A204.1 (cell line): ENCODE data around the gene ADGRB3.
"Not testable (repeated sequence)": the region's sequence is repeated elsewhere in the genome, so short reads cannot be mapped to it uniquely, and the experiment has no call there.

Experiments
- FAIRE-seq: peaks from 2 replicates; lab custom pipeline; 2012; peaks lifted over from hg19 to GRCh38; lab: Jason Lieb, UNC

ADGRB3 gene

DNA sequence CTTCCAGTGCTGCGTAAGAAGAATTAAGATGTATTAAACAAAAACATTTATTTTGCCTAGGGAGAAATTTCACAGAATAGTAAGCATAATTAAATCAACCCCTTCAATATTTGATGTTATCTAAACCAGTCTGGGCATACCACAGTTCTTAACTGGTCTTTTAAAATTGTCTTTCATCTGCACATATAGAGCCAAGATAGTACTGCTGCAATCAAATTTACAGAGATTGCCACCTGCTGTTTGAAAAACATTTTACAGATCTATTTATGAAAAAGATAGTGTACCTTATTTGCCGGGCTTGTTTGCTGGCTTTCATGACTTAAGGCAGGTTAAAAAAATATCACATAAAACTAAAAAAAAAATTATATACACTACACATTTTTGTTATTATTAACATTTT is 323.2 kb downstream of the ADGRB3 start:
- no peak for FAIRE-seq

DNA sequence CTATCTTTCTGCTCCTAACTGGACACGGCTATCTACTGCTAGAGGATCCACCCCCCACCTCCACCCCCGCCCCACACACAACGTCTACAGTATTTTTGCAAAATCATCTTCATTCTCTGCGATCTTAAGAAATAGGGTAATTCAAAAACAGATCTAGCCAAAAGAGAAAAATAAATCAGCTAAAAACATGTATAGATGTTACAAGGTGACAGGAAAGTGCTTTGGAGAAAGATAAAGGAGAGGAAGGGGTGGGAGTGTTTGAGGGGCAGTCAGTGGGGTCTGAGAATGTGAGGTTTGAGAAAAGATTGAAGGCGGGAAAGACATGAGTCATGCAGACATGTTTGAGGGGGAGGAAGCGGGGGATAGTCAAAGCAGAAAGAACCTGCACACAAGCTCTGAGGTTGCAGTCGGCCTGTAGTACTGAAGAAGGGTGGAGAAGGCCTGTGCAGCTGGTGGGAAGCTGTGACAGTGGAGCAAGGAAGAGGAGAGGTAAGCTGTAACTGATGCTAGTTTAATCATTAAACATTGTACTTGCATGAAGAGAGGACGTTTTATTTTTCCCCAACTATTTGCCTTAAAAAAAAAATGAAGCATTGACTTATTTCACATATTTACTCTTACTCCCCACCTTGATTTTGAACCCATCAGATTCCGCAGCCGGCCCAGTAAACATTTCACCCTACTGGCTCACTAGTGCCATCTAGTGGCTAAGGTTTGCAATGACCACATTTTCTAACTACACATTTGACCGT is 332.6 kb downstream of the ADGRB3 start:
- FAIRE-seq: peak; percentile 91

DNA sequence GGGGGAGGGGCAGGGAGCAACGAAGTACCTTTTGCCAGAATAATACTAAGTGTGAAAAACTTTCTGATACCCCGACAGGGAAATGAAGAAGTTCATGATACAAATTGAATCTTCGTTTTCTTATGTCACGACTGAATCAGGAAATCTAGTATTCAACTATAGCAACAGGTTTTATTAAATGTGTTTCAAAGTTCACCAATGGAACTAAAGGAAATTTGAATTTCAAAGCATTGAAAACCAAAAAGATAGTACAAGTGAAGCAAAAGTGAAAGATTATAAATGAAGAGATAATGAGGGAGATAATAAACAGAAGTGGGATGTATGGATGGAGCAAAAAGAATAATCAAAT is 333.2 kb downstream of the ADGRB3 start:
- FAIRE-seq: no peak

DNA sequence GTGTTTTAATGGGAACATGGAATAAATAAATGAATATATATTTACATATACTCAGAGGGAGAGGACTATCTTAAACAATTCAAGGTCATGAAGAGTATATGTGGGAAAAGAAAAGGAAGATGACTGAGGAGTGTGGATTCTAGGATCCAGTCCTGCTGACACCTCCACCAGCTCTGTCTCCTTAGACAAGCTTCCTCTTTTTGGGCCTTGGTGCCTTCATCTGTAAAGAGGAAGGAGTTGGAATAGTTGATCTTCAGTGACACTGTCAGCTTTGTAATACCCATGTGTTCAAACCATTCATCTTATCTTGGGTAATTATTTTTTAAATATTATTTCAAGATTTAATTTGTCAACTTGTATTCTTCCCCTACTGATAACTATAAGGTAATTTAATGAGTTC is 338.0 kb downstream of the ADGRB3 start:
- FAIRE-seq: peak; percentile 52

DNA sequence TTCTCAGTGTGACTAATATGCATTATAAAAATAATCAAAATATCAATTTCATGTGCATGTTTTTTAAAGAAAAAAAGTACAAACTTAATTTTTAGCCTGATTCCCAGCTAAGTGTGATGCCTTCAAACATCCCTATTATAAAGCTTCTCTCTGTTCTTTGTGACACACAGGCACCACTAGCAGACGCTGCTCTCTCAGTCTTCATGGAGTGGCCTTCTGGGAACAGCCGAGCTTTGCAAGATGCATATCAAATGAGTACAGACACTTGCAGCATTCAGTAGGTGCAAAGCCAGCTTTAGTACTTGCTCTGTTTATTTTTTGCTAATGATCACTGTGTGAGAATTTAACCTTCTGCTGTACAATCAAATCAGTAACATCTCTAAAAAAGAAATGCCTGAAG is 340.0 kb downstream of the ADGRB3 start:
- no peak for FAIRE-seq

DNA sequence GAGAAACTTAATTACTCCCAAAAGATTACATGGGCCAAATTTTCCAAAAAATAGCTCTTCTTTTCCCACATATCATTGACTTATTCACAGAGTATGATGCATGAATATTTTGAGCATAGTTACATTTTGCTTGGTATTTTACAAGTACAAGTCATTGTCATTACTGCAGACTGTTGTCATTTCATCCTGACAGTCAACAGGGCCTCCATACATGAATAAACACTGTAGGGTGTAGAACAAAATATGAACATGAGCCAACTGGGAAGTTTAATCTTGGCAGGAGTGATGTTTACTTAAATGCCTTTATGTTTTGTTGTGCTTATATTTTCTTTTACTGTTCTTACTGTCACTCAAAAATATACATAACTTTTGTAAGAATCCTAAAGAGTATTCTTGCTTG is 340.7 kb downstream of the ADGRB3 start:
- no peak for FAIRE-seq

DNA sequence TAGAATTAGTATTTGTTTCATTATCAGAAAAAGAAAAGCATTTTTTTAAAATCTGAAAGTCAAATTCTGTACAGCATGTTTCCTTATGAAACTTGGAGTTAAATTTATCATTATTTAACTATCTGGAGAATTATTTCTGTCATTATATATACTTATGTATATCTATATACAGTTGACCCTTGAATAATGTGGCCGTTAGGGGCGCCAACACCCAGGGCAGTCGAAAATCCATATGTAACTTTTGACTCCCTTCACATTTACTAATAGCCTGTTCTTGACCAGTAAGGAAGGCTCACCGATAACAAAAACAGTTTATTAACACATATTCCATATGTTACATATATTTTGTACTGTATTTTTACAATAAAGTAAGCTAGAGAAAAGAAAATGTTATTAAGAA is 341.2 kb downstream of the ADGRB3 start:
- FAIRE-seq: no peak

DNA sequence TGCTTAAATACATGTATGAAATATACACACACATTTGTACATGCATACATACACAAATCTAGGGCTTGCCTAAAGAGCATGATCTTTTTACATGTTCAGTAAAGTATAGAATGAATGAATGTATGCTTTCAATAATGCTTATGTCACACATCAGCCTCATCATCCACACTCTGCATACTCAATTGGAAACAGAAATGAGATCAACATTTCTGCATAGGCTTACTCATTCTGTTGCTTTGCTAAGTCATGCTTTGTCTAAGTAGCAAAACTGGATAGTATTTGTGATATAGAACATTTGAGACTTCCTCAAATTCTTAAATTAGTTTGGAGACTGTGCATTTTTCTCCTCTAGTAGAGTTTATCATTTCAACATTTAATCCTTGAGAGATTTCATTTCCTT is 343.3 kb downstream of the ADGRB3 start:
- FAIRE-seq: no peak

DNA sequence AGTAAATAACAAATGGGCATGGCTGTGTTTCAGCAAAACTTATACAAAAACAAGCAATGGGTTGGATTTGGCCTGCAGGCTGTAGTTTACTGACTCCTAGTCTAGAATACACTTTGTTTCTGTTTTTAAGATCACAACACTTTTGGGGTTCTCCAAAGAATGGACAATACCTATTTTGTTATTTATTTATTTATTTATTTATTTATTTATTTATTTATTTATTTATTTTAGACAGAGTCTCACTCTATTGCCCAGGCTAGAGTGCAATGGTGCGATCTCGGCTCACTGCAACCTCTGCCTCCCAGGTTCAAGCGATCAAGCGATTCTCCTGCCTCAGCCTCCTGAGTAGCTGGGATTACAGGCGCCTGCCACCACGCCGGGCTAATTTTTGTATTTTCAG is 346.6 kb downstream of the ADGRB3 start:
- not testable (repeated sequence) for FAIRE-seq

DNA sequence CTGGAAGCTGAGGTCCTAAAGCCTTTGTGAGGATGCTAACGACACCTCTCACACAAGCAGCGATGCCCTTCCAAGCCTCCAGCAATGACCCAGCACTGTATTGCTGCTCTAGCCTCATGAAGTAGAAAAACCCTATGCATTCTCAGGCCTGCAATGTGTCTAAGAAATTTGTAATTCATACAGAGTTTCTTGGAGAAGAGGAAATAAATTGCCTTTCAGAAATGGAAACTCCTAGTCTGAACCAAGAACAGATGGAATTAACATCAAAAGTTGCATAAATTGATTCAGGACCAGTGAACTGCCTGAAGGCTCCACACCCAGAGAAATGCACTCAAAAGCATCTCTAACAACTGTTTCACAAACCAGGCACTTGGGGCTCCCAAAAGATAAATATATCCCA is 353.6 kb downstream of the ADGRB3 start:
- FAIRE-seq: no peak

DNA sequence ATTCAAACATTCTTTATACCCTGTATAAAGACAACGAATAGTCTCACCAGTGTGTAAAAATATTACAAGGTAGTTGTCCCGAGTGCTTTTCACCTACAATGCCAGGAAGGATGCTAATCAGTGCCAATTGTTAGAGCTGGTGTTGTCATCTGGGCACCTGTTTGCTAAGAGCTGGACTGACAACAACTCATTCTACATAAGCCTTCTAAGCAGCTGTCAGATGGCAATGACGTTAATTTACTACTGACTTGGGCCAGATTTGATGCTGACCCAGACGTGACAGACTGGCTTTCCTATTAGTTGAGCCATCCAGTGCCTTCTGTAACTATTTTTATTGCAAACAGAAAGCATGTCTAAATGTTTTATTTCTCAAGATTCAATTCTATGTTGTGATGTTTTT is 355.2 kb downstream of the ADGRB3 start:
- no peak for FAIRE-seq

DNA sequence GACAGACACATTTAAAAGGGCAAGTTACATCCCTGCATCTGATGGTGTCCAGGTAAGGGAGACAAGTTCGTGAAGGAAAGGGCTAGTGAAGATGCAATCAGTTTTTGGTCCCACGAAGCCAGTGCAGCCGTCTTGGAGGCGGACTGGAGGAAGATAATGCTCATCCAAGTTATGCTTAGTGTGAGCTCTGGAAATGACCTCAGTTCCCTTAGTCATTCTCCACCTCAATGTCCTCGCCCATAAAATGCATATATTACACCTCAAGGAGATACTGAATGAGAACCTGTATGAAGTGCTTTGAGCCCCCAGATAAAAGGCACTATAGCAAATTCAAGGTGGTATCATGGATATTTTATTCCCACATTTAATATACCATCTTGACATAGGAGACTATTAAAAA is 358.8 kb downstream of the ADGRB3 start:
- no peak for FAIRE-seq

DNA sequence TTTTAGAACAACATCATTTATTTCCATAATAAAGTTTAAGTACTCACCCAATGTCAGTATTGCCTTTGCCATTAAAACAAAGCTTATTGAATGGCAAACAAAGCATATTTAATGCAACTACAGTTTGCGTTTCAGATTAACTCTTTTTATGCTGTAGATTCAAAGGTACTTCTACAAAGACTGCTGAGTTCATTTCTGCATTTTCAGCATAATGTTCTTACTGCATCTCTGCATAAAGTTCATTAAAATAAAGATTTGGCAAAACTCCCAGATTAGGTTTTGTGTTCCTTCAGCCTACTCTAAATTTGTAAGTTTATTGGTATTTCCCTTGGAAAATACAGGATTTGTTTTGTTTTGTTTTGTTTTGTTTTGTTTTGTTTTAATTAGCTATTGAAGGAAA is 359.4 kb downstream of the ADGRB3 start:
- FAIRE-seq: no peak

DNA sequence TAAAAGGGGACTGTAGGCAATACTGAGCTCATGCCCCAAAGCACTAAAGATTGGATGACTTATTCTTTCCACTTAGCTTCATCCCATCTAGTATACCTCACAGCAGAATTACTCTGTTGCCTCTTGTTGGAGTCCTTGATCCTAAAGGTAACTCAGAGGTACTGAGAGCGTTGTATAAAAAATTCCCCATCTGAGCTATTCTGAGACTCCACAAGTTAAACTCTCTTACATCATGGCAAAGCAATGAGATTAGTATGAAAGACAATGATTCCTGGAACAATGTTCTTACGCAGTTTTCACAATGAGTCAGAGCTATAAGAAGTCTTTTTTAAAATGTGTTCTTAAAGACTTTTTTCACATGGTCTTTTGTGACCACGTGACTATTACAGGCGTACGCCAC is 370.1 kb downstream of the ADGRB3 start:
- FAIRE-seq: no peak

DNA sequence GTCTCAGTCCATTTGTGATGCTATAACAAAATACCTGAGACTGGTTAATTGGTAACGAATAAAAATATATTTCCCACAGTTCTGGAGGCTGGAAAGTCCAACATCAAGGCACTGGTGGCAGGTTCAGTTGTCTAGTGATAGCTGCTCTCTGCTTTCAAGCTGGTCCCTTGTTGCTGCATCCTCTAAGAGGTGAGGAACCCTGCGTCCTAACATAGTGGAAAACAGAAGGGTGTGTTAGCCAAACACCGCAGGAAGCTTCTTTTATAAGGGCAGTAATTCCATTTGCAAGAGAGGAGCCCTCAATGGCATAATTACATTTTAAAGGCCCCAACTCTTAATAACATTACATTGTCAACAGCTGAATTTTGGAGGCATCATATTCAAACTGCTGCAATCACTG is 372.7 kb downstream of the ADGRB3 start:
- no peak for FAIRE-seq

DNA sequence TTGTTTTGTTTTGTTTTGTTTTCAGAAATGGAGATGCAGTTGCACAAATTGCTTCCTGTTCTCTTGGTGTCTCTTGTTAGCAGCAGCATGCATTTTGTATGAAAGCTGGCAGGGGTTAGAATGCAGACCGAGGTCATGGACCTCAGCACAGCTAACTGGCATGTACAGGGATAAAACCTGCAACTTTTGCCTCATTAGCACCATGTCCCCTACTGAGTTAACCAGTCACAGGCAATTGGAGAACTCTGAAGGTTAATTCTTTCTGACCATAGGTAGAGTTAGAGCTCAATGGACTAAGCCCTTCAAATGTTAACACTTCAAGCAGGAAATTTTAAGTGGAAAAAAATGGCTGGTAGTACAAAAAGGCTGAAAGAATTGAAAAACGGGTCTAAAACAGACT is 377.1 kb downstream of the ADGRB3 start:
- no peak for FAIRE-seq

DNA sequence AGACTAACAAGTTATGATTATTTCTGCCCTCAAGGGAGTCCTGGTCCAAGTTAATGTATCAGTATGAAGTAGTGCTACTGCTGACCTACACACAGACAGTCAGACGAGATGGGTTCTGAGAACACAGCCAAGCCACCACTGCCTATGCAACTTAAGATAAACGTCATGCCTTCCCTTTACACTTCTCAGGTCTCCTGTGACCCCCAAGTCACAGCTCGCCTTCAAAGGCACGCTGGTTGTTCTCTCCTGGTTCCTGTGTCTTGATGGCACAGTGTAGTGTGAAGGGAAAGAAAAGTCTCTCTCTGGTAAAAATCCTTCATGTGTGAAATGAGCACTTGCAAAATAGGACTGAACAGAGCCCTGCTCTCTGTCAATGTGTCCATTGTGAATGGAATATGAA is 377.8 kb downstream of the ADGRB3 start:
- FAIRE-seq: no peak

DNA sequence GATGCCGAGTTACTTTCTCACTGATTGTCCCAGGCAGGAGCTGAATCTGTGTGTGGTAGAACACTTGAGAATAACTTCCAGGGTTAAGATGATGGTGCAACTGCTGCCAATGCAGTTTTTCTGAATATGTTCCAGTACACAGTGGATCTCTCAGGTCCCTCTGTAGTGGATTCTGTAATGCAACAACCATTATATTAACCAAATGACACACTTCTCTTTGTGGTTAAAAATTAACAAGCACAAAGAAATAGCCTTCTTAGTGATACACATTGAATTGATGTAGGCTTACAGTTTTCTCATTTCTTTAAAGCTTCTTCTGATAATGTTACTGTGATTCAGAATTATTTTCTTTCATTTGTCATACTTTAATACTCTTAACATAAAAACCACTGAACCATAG is 383.8 kb downstream of the ADGRB3 start:
- FAIRE-seq: no peak

DNA sequence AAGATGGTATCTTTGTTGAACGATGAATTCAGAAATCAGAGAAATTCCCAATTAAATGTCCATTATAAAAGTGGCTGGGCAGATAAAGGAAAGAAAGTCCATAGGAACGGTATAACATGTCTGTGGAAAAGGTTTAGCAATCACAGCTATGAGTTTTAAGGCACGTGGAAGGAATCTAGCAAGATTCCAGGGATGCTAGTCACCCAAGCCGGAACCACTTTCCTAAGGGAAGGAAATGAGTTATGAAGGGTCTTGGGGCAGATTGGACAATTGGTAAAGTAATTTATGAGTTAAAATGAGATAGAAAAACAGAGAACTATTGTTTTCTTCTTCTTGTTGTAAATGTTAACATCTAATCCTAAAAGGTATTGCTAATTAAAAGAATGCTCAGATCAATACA is 384.8 kb downstream of the ADGRB3 start:
- no peak for FAIRE-seq

DNA sequence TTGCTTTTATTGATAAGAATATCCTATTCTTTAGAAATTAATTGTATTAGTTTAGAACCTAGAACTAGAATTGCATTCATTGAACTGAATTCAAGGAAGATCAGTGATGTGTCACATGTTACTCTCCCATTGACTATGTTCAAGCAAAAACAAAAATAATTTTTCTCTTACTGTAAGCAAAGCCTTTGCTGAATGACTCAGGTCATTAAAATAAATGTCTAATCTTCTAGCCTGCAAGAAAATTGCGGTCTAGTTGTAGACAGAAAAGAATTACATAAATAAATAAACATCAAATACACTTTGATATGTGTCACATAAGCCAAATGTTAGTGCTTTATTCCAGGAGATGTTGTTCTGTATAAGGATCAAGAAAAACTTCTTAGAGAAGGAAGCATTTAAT is 387.9 kb downstream of the ADGRB3 start:
- no peak for FAIRE-seq

DNA sequence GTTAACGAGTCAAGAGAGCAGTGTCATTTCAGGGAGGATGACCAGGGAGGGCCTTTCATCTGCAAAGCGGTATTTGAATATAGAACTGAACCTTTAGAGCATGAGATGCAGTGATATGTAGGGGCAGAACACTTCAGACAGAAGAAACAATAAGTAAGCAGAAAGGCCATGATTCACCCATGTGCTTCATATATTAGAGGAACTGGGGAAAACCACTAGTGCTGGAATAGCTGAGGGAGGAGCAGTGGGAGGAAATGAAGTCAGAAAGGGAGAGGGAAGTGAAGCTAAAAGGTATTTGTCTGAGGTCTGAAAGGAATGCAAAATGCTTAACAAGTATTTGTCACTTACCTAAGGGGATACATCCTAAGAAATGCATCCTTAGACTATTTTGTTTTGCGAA is 391.2 kb downstream of the ADGRB3 start:
- no peak for FAIRE-seq

DNA sequence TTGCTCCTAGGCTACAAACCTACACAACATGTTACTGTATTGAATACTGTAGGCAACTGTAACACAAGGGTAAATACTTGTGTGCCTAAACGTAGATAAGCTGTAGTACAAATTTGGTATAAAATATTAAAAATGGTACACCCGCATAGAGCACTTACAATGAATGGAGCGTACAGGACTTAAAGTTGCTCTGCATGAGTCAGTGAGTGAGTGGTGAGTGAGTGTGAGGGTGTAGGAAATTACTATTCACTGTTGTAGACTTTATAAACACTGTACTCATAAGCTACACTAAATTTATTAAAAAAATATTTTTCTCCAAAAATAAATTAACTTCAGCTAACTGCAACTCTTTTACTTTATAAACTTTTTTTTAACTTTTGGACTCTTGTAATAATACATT is 391.6 kb downstream of the ADGRB3 start:
- no peak for FAIRE-seq

DNA sequence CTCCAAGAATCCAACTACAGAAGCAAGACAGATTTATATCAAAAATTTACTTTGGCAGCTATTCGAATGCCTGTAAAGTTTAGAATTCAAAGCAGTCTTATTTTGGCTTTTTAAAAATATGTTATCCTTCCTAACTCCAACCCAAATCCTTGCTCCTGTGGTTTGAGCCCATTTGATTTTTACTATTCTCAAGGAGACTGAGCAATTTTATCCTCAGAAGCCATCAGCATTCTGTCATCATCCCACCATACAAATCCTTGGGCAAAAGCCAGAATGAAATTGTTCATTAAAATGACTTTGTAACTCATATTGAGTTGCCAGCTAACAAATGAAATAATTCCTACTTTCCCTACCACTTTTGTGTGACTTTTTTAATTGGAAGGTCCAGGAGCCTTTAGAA is 392.8 kb downstream of the ADGRB3 start:
- FAIRE-seq: no peak

DNA sequence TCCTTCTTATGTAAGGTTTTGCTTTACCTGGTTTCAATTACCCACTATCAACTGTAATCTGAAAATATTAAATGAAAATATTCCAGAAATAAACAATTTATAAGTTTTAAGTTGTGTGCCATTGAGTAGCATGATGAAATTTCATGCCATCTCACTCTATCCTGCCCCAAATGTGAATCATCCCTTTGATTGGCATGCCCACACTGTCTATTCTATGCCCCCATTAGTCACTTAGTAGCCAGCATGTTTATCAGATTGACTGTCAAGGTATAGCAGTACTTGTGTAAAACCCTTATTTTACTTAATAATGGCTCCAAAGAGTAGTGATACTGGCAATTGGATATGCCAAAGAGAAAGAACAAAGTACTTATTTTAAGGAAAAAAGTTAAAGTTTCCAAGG is 403.8 kb downstream of the ADGRB3 start:
- no peak for FAIRE-seq

DNA sequence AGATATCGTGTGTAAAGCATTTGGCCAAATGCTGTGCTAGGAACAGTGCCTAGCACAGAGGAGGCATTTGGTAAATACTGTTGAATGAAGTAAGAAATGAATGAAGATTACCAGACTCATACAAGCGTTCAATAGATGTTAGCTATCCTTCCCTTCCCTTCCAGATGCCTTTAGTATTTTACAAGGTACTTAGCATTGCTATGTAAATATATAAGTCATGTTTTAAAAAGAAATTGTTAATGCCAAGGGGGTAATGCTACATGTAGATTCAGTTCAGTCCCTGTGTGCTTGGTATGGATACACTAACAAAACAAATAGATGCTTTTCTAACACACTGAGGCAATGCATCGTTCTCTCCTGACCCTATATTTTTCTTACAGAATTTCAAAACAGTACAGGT is 407.2 kb downstream of the ADGRB3 start:
- no peak for FAIRE-seq
